AG04449 (cell line): ENCODE data around the gene CABP7.

Experiments used
- CTCF ChIA-PET: fragments of 350-600 bp; formaldehyde crosslinking; extraction: SDS; loops from one replicate; lab custom pipeline; 2021; ENCODE audit warnings: antibody characterized with exemption; lab: Yijun Ruan, JAX
- POLR2A ChIA-PET: fragments of 400-600, 350-600 bp; formaldehyde crosslinking; extraction: SDS; loops from one replicate; lab custom pipeline; 2020; ENCODE audit warnings: antibody characterized with exemption, inconsistent platforms; lab: Yijun Ruan, JAX
- DNase-seq: peaks from one replicate; pipeline ENCODE4 v3.0.0-alpha.2; 2010; ENCODE audit warnings: low read depth, low spot score
- H3K4me3 ChIP-seq: 2 replicates; pipeline ENCODE4 v1.5.1; 2011; ENCODE audit warnings: low read depth, mild to moderate bottlenecking, control low read depth, low read length
- TF ChIP-seq, protein P1 (sequence below): IDR thresholded peaks from one replicate; pipeline ENCODE4 v1.5.1; 2011; ENCODE audit warnings: mild to moderate bottlenecking, moderate library complexity, low read length, control low read depth, inconsistent platforms; ENCODE audit not compliant: insufficient read depth; ENCODE audit errors: missing control alignments

The CABP7 gene

GRCh38 chr22:29780748-29781676 is 61.2 kb downstream of the CABP7 start:
- ChIA-PET CTCF (interaction anchor here (0.6 to 2.5 kb wide), 6 partner anchors 8 to 308 kb away, joined by 3 to 17 read pairs (median 8); no protein-coding TSS in a partner anchor), POLR2A (interaction anchor here (0.6 kb wide), 1 partner anchor 9 kb away, joined by 3 read pairs; no protein-coding TSS in a partner anchor)
- DNase-seq: no peak
- H3K4me3 ChIP-seq: no peak overlapping the region
- TF ChIP-seq, protein P1, sequence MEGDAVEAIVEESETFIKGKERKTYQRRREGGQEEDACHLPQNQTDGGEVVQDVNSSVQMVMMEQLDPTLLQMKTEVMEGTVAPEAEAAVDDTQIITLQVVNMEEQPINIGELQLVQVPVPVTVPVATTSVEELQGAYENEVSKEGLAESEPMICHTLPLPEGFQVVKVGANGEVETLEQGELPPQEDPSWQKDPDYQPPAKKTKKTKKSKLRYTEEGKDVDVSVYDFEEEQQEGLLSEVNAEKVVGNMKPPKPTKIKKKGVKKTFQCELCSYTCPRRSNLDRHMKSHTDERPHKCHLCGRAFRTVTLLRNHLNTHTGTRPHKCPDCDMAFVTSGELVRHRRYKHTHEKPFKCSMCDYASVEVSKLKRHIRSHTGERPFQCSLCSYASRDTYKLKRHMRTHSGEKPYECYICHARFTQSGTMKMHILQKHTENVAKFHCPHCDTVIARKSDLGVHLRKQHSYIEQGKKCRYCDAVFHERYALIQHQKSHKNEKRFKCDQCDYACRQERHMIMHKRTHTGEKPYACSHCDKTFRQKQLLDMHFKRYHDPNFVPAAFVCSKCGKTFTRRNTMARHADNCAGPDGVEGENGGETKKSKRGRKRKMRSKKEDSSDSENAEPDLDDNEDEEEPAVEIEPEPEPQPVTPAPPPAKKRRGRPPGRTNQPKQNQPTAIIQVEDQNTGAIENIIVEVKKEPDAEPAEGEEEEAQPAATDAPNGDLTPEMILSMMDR: no peak
